ENCODE measurements around the gene HS6ST3.

HS6ST3 gene

DNA sequence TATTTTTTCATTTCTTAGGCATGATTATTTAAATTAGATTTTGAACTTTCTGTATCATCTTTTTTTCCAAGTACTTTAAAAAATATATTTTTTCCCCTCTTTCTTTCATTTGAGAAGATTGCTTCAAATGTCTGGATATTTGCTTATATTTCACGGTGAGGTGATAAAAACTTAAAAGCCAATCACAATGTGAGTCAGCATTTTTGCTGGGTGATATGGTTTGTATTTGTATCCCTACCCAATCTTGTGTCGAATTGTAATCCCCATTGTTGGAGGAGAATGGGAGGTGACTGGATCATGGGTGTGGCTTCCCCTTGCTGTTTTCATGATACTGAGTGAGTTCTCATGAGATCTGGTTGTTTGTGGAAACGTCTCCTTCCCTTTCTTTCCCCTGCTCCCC lies 583.9 kb downstream of the HS6ST3 start:
- DNase-seq: no peak

GRCh38 chr13:96677029-96677428 lies 587.1 kb downstream of the HS6ST3 start:
- no peak for DNase-seq

DNA sequence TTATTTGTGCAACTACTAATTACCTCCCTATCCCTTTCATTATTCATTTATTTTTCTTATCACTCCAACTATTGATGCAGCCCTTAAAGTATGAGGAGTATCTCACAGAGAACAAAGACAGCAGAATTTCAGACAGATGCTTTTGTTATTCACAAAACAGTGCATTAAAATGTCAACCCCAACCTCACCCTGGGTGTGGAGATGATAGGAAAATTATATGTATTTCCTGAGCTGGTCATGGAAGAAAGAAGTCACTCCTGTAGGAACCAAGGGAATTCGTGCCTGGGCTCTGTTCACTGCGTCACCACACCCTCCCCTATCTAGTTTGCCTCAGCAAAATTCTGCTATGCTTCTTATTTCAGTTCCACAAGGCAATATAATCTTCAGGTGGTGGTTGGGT lies 588.9 kb downstream of the HS6ST3 start:
- no peak for DNase-seq

DNA sequence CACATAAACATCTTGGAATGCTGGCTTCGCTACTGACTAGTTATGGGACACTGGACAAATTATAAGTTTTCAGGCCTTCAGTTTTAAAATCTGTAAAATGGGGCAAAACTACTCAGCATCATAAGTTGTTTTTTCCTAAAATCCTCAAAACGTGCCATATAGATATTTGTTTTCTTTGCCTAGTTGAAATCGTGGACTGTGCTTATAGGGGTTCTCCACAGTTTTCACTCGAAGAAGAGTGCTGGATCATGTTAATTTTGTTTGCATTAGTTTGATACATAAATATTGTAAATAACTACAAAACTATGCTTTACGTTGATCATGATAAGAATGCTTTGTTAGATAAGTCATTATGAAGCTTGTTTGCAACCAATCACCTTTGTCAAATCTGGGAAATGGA lies 591.0 kb downstream of the HS6ST3 start:
- DNase-seq: no peak

DNA sequence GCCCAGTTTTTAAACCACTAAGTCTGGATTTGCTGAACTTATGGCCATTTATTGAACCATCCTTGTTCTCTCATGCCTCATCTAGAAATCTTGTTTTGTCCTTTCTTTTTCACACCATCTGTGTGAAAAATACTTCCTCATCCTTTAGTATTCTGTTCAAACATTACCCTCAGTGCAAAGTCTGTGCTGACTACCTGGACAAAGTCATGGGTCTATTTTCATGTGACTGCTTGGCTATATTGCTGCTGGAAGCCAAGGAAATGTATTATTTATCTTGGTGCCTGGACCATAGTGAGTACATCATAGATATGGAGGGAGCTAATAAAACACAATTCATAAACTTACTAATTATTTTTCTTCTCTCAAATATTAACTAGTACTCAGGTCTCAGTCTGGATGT lies 591.9 kb downstream of the HS6ST3 start:
- no peak for DNase-seq

- no peak for DNase-seq
These were observed 594.6 kb downstream of the HS6ST3 start for GRCh38 chr13:96684469-96684868.

- DNase-seq: no peak
These were observed 595.0 kb downstream of the HS6ST3 start for GRCh38 chr13:96684907-96685306.

- no peak for DNase-seq
These were observed 596.4 kb downstream of the HS6ST3 start for GRCh38 chr13:96686286-96686685.

DNA sequence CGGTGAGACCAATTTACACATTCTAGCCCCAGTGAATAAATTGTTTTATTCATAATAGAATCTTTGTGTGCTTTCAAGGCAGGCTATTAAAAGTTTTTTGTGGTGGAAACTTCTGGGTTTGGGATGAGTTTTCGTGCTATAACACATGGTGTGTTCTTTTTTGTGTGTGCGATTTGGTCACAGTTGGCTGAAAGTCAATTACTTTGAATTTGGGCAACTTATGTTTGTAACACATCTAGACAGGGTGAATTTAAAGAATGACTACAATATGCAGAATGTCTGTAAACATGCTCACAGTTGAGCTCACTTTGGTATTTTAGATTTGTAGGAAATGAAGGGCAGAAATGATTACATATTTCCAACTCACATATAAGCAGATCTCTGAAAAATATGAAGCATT lies 597.3 kb downstream of the HS6ST3 start:
- DNase-seq: no peak

DNA sequence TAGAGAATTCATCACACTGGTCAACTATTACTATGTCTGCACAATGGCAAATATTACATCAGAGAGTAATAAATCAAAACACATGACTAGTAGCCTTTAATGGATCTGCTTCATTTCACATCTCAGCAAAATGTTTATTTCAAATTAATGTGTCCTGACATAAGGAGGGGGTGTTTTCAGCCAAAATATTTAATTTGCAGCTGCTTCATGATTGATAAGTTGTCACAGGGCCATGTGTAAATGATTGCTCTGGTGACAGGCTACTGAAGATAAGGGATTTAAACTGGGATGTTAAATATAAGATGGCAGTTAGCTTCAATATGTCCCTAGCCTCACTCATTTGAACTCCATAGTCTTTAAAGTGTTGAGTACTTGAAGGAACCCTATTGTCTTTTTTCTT lies 601.1 kb downstream of the HS6ST3 start:
- no peak for DNase-seq

GRCh38 chr13:96696389-96696900 lies 606.5 kb downstream of the HS6ST3 start:
- DNase-seq: no peak

- DNase-seq: no peak
These were observed 610.8 kb downstream of the HS6ST3 start for GRCh38 chr13:96700657-96701056.

DNA sequence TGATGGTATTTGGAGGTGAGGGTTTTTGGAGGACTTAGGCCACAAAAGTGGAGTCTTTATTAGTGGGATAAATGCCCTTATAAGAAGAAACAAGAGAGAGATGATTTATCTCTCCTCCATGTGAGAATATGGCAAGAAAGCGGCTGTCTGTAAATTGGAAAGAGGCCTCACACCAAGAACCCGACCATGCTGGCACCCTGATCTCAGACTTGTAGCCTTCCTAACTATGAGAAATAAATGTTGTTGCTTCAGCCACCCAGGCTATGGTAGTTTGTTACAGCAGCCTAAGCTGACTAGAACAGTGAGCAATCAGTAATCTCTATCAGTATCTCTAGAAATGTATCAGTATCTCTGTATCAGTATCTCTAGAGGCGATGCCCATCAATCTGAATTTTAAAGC lies 617.2 kb downstream of the HS6ST3 start:
- DNase-seq: no peak

- no peak for DNase-seq
These were observed 620.4 kb downstream of the HS6ST3 start for GRCh38 chr13:96710166-96710862.

- DNase-seq: no peak
These were observed 630.5 kb downstream of the HS6ST3 start for GRCh38 chr13:96720446-96720845.

GRCh38 chr13:96726651-96727050 lies 636.7 kb downstream of the HS6ST3 start:
- no peak for DNase-seq

GRCh38 chr13:96728463-96728862 lies 638.6 kb downstream of the HS6ST3 start:
- no peak for DNase-seq

GRCh38 chr13:96730676-96731075 lies 640.8 kb downstream of the HS6ST3 start:
- no peak for DNase-seq

DNA sequence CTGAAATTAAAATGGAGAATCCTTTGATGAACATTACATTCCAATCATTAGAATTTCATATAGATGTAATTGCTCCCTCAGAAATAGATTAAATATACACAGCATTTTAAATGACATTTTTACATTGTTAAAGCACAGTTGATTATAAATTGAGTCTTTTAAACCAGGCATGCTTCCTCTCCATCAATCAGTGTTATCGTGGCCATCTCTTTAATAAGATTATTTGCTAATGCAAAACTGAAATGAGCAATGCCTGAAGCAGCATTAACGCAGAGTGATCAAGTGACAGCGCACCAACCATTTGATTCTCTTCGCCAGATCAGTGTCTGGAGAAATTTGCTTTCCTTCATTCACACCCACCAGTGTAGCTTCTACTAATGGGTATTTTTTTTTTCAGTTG lies 644.6 kb downstream of the HS6ST3 start:
- DNase-seq: no peak

DNA sequence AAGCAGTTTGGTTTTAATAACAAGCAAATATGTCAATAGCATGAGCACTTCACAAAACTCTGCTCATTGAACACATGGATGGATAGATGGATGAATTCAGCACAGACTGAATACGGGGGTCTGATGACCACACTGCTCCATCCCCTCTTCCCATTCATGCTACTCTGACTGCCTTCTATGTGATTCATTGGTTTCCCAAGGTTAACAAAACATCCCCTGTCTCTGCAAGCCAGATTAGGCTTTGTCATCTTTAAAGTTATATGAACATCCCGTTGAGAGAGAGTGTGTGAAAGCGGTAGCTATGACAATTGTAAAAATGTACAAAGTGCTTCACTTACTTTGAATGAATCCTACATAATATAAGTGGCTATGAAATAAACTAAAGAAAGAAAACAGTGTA lies 651.9 kb downstream of the HS6ST3 start:
- DNase-seq: no peak

DNA sequence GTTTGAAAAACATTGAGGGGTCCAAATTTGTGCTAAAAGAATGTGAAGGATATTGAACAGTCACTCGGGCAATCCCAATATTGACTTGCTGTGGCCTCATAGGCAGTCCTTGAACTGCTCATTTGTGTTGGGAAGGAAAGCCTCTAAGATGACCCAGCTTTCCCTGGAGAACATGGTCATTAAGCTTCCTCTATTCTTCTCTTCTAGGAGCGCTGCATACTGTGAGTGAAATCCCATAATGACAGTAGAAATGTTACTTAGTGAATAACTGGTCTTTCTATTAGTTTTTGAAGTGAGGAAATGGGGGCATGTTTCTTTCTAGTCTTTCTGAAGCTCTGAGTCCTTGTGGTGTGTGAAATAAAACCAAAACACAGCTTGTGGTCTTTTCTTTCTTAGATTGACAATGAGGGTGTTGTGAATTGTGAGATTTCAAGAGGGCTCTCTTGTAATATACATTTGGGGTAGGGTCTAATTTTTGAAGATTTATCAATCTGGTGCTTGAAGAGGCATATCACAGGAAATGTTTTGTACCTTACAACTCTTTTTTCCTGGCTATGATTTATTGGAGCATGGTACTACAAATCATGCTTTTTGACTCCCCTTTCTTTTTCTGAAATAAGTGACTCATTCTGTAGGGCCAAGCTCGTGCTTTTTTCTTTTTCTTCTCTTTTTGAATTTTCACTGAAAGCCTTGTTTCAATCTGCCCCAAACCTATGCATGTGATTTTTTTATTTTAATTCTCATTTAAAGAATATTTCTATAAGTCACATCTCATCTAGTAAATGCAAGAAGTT lies 653.6 kb downstream of the HS6ST3 start:
- no peak for DNase-seq

DNA sequence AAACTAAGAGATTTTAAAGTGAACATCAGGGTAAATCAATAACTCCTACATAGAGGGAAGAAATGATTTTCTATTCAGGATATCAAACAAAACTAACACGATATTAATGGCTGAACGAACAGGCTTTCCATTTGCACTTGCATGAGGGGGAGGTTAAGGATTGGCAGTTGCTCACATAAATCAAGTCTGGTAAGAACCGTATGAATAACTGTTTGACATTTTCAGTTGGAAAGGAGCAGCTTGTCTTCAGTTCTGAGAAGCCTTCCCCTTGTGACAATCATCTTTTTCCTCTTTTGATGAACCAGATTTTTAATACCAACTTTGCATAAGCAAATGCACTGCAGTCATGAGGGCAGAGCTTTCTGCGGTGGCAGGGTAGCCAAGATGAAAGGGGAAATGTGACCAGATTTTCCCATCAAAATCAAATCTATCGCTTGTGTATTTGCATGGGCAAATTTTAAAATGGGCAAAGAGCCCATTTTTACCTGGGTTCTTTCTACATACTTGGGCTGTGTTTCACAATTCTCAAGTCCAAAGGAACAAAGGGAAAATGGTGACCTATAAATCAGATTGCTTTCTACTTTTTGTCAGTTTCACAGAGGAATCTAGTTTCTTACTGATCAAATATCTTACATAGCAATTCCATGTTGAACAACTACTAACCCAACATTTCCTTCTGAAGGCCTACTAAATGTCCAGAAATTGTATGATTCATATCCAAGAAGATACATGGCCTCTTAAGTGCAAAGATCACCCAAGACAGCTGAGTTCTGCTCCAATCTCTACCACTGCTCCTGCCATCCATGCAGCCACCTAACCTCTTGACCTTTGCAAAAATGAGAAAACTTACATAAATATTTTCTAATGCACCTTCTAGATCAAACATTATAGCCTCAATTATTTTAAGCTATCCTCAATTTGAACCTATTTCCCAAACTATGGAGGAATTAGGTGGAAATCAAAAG lies 654.7 kb downstream of the HS6ST3 start:
- DNase-seq: no peak

- no peak for DNase-seq
These were observed 657.0 kb downstream of the HS6ST3 start for GRCh38 chr13:96746886-96747285.

All from NCI-H345 (cell line).